Prostate gland (tissue), 2 donors: ENCODE data around the gene SCN2A. TPM values are rescaled to one million over a fixed set of nuclear protein-coding genes. Genes with fewer than 3 reads are reported as not detected.

Experiments used
- DNase-seq: peaks from one replicate; pipeline ENCODE4 v3.0.0-alpha.2; 2019; ENCODE audit warnings: low spot score
- H3K27ac ChIP-seq, 2 donors: fragments of 200-600 bp; sonication (generic); 2 replicates each; pipeline ENCODE4 v1.5.1; 2017 to 2019
- H3K27me3 ChIP-seq: fragments of 200-600 bp; sonication (generic); replicated peaks from 2 replicates; pipeline ENCODE4 v1.5.1; 2019; ENCODE audit not compliant: insufficient read depth
- H3K36me3 ChIP-seq, 2 donors: fragments of 200-600 bp; sonication (generic); 1 replicate in 1 of 2; 2 replicates in 1 of 2; pipeline versions ENCODE4 v1.5.1 to v1.8.1; 2017 to 2019
- H3K4me1 ChIP-seq: fragments of 200-600 bp; sonication (generic); replicated peaks from 2 replicates; pipeline ENCODE4 v1.5.1; 2019
- H3K4me3 ChIP-seq, 2 donors: fragments of 200-600 bp; sonication (generic); 2 replicates each; pipeline ENCODE4 v1.5.1; 2017 to 2019
- H3K9me3 ChIP-seq: fragments of 200-600 bp; sonication (generic); 2 replicates; pipeline ENCODE4 v1.5.1; 2017
- CTCF ChIP-seq, 4 experiments: fragments of 200-600 bp in 2 of 4; fragments of 450-650 bp in 2 of 4; sonication (generic) in 2 of 4; IDR thresholded peaks; 1 replicate in 3 of 4; 2 replicates in 1 of 4; pipeline ENCODE4 v1.5.1; 2016 to 2019; ENCODE audit warnings: antibody characterized with exemption in 4 of 4, mild to moderate bottlenecking in 2 of 4, moderate library complexity in 2 of 4
- POLR2A ChIP-seq: fragments of 450-650 bp; IDR thresholded peaks from one replicate; pipeline ENCODE4 v1.6.1; 2016; ENCODE audit warnings: antibody characterized with exemption, mild to moderate bottlenecking
- POLR2AphosphoS5 ChIP-seq: sonication (generic); formaldehyde crosslinking; IDR thresholded peaks from one replicate; pipeline ENCODE4 v1.6.1; 2017; ENCODE audit warnings: antibody characterized with exemption
- WGBS: methylation state at CpG from one replicate; pipeline ENCODE4 v1.1.5; 2018; 5-methylcytosine and 5-hydroxymethylcytosine counted together
- intact Hi-C: fragments of 100-400 bp; cut with DNase I; formaldehyde crosslinking; loops from one replicate; pipeline ENCODE4 v1.14.2; 2022
- total RNA-seq, 2 donors: library from RNA; depleted of rRNA; stranded (reverse); fragments of >200 nt; gene quantifications; one replicate each; pipeline ENCODE4 v1.1.0, GENCODE V29; 2016

Gene SCN2A
- total RNA-seq, 2 donors from 2014 or later = 0.87 to 1.4 TPM

- no peak for TF ChIP-seq POLR2A
- TF ChIP-seq POLR2AphosphoS5 = no peak
- no peak for TF ChIP-seq CTCF (IDR thresholded peaks at IDR 0.05)
- no peaks in the 10 kb centered on the region for H3K4me1 ChIP-seq
- intact Hi-C loops = no loop called here
- H3K9me3 ChIP-seq = no peaks in the 10 kb centered on the region
- 58% methylated on average over 1 of the region's 1 CpG for WGBS
- H3K27me3 ChIP-seq = no peaks in the 10 kb centered on the region
- H3K4me3 ChIP-seq = no peak overlapping the region
- H3K27ac ChIP-seq = no peak overlapping the region
- no peaks in the 10 kb centered on the region for H3K36me3 ChIP-seq
- DNase-seq = no peak
Measured at GRCh38 chr2:165197346-165197745, 41.9 kb upstream of the SCN2A start.

GRCh38 chr2:165198181-165198580, 41.0 kb upstream of the SCN2A start:
- Histone ChIP-seq H3K9me3 (no peaks in the 10 kb centered on the region), H3K4me1 (no peaks in the 10 kb centered on the region), H3K27ac (no peak overlapping the region), H3K27me3 (no peaks in the 10 kb centered on the region), H3K36me3 (no peaks in the 10 kb centered on the region), H3K4me3 (no peak overlapping the region)
- TF ChIP-seq POLR2A = no peak
- WGBS = 72% methylated on average over 2 of the region's 2 CpGs
- no peak for DNase-seq
- intact Hi-C loops = no loop called here

GRCh38 chr2:165202239-165202638, 37.0 kb upstream of the SCN2A start:
- intact Hi-C loops = loop anchor here (10.0 kb wide), 1 partner anchor 187 kb away; no protein-coding TSS in a partner anchor
- Histone ChIP-seq H3K27me3 (no peaks in the 10 kb centered on the region), H3K4me3 (no peak overlapping the region), H3K4me1 (no peaks in the 10 kb centered on the region), H3K9me3 (no peaks in the 10 kb centered on the region), H3K36me3 (no peaks in the 10 kb centered on the region), H3K27ac (no peak overlapping the region)
- no peak for TF ChIP-seq CTCF (IDR thresholded peaks at IDR 0.05)
- TF ChIP-seq POLR2AphosphoS5 = no peak
- TF ChIP-seq POLR2A = no peak
- DNase-seq = no peak
- 84% methylated on average over 1 of the region's 1 CpG for WGBS

GRCh38 chr2:165203689-165204559, 35.3 kb upstream of the SCN2A start, which contains the start of gene SCN3A:
Gene SCN3A (minus strand): TSS chr2:165204050. CDS start chr2:165176394, 27,656 bp downstream.
- Histone ChIP-seq H3K27ac (no peak within 1 kb of the TSS), H3K4me3 (no peak within 1 kb of the TSS), H3K9me3 (no peaks in the 10 kb centered on the region), H3K4me1 (no peaks in the 10 kb centered on the region), H3K27me3 (no peaks in the 10 kb centered on the region), H3K36me3 (no peaks in the 10 kb centered on the region)
- WGBS = 27% methylated on average over 8 of the region's 8 CpGs
- TF ChIP-seq CTCF (IDR thresholded peaks at IDR 0.05) (peak in 3 of 4 experiments; percentile 16 to 51 (median 27)), POLR2A (no peak), POLR2AphosphoS5 (peak; percentile 11)
- no peak for DNase-seq
- intact Hi-C loops = loop anchor here (10.0 kb wide), 1 partner anchor 189 kb away; no protein-coding TSS in a partner anchor

- intact Hi-C loops = loop anchor here (10.0 kb wide), 1 partner anchor 191 kb away; no protein-coding TSS in a partner anchor
Measured at GRCh38 chr2:165205865-165206264, 33.3 kb upstream of the SCN2A start.

More at GRCh38 chr2:165205865-165206264, 33.3 kb upstream of the SCN2A start:
- TF ChIP-seq CTCF (IDR thresholded peaks at IDR 0.05) (no peak), POLR2AphosphoS5 (no peak), POLR2A (no peak)
- H3K9me3 ChIP-seq = no peaks in the 10 kb centered on the region
- H3K27me3 ChIP-seq = no peaks in the 10 kb centered on the region
- DNase-seq = no peak
- WGBS = 87% methylated on average over 2 of the region's 2 CpGs
- no peak overlapping the region for H3K27ac ChIP-seq
- H3K4me1 ChIP-seq = no peaks in the 10 kb centered on the region
- no peaks in the 10 kb centered on the region for H3K36me3 ChIP-seq
- no peak overlapping the region for H3K4me3 ChIP-seq
